ENCODE data around the gene SMPD4.
"Not testable (repeated sequence)": the region's sequence is repeated elsewhere in the genome, so short reads cannot be mapped to it uniquely, and the experiment has no call there.

The SMPD4 gene

GRCh38 chr2:130141002-130141401, 40.4 kb downstream of the SMPD4 start:
- in situ Hi-C loops (cut with MboI; ENCODE audit: low sequenced_read_pairs) = not testable (repeated sequence)

- in situ Hi-C loops (cut with MboI; ENCODE audit: low sequenced_read_pairs) = not testable (repeated sequence)
Observed at GRCh38 chr2:130140516-130140915, 40.9 kb downstream of the SMPD4 start.

GRCh38 chr2:130139331-130140280, 41.8 kb downstream of the SMPD4 start:
- in situ Hi-C loops (cut with MboI; ENCODE audit: low sequenced_read_pairs) = not testable (repeated sequence)

GRCh38 chr2:130138841-130139251, 42.6 kb downstream of the SMPD4 start:
- in situ Hi-C loops (cut with MboI; ENCODE audit: low sequenced_read_pairs) = not testable (repeated sequence)

DNA sequence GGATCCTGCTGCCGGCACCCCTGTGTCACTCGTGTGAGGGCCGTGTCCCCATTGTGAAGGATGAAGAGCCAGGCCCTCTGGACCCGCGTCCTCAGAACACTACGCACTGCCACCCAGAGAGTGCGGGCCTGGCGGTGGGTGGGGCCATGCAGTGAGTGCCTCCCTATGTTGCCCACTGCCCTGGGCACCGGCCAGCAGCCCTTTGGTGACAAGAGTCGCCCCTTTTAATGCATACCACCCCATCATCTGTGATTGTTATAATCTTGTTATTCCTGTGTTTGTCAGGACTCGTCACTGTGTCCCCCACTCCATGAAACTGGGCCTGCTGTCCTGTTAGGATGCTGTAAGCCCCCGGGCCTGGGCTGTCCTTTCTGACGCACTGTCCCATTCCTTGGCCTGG, 43.1 kb downstream of the SMPD4 start:
- in situ Hi-C loops (cut with MboI; ENCODE audit: low sequenced_read_pairs) = not testable (repeated sequence)

- in situ Hi-C loops (cut with MboI; ENCODE audit: low sequenced_read_pairs) = not testable (repeated sequence)
Observed at GRCh38 chr2:130137118-130137517, 44.3 kb downstream of the SMPD4 start.

DNA sequence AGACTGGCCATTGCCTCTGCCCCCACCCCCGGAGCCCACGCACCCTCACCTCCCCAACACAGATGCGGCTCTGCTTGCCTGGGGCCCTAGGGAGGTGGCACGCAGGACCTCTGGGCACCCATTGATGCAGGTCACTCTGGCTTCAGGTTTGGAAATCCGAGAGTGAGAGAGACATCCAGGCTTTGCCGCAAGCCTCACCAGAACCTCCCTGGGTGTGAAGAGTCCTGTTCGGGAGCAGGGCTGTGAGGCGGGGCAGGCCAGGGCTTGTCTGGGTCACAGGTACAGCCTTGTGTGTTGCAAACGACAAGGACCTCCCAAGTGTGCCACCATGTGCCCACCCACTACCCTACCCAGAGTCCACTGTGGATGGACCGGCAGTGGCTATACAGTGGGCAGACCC, 44.9 kb downstream of the SMPD4 start:
- in situ Hi-C loops (cut with MboI; ENCODE audit: low sequenced_read_pairs) = not testable (repeated sequence)

DNA sequence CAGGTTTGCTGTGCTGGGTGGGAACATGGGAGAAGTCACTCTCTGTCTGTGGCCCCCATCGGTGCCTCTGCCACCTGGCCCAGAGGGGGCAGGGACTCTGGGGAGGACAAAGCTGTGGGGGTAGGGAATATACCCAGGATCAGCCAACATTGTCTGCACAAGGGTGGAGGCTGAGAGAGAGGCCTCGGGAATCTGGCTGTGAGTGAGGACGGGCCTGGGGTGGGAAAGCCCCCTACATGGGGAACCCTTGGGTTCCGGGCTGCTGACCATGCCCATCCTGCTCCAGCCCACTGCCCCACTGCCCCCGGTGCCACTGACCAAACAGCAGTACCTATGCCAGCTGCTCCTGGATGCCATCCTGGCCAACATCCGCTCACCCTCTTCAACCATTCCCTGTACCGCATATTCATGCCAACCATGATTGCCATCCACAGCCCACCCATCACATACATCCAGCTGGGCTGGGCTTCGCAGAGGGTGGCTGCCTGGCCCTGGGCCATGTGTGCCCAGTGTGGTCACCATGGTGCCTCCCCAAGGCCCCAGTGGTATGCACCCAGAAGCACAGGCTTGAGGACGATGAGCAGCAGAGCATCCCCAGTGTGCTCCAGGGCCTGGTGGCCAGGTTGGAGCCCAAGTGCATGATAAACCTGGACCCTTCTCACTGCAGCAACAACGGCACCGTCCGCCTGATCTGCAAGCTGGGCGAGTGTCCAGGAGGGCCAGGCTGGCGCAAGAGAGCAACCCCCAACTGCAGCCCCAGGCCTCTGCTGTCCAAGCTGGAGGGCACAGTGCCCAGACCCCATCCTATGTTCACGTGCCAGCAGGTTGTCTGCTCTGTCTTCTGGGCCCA, 45.5 kb downstream of the SMPD4 start:
- in situ Hi-C loops (cut with MboI; ENCODE audit: low sequenced_read_pairs) = no loop called here

GRCh38 chr2:130129120-130129829, 52.1 kb downstream of the SMPD4 start, which contains the start of gene POTEF:
POTEF (minus strand) TSS chr2:130129222; CDS start chr2:130120515, 8,707 bp downstream.
- in situ Hi-C loops (cut with MboI; ENCODE audit: low sequenced_read_pairs) = not testable (repeated sequence)

DNA sequence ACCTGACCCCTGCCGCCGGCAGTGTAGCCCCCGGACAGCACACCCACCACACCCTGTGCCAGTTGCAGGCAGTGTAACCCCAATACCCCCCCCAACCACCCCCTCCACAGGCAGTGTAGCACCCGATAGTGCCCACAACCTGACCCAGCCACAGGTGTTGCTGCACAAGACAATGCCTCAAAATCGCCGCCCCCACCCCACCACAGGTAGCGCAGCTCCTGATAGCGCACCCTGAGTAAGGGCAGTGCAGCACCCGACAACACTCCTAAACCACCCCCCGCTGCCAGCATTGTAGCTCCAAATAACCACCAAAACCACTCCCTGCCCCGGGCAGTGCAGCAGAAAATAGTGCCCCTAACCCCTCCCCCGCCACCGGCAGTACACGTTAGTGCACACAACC, 52.9 kb downstream of the SMPD4 start:
- in situ Hi-C loops (cut with MboI; ENCODE audit: low sequenced_read_pairs) = not testable (repeated sequence)

GRCh38 chr2:130127726-130128125, 53.7 kb downstream of the SMPD4 start:
- in situ Hi-C loops (cut with MboI; ENCODE audit: low sequenced_read_pairs) = not testable (repeated sequence)

DNA sequence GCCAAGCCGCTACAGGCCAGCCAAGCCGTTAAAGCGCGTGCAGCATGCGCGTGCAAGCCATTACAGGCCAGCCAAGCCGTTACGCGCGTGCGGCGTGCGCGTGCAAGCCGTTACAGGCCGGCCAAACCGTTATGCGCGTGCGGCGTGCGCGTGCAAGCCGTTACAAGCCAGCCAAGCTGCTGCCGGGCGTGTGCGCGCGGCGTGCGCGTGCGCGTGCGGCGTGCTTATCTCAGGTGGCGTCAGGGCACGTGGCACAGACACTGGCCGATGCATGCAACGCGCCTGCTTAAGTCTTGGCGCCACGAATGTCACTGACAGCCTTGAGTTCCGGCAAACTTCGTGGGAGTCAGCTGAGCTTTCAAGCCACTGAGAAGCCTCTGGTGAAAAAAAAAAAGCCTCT, 60.5 kb downstream of the SMPD4 start:
- in situ Hi-C loops (cut with MboI; ENCODE audit: low sequenced_read_pairs) = not testable (repeated sequence)

- in situ Hi-C loops (cut with MboI; ENCODE audit: low sequenced_read_pairs) = not testable (repeated sequence)
Observed at GRCh38 chr2:130102597-130103363, 78.6 kb downstream of the SMPD4 start.
